Measurements from ENCODE around the gene AFDN.

AFDN gene

GRCh38 chr6:167815296-167815980 lies 11.3 kb upstream of the AFDN start:
- Histone ChIP-seq H3K27me3 (ENCODE audit: control insufficient read depth in 1 of 2, insufficient read depth in 2 of 2, low read length in 2 of 2) (no peaks in the 10 kb centered on the region), H3K4me1 (ENCODE audit: control insufficient read depth in 1 of 2, insufficient read depth in 2 of 2, low read length in 2 of 2) (peaks cover 0 to 6% of the 10 kb centered on the region in 2 donors), H3K9me3 (ENCODE audit: control insufficient read depth in 1 of 2, low read length in 2 of 2) (no peaks in the 10 kb centered on the region), H3K27ac (ENCODE audit: low read depth, low read length) (no peak overlapping the region), H3K36me3 (ENCODE audit: control insufficient read depth in 1 of 2, insufficient read depth in 2 of 2, low read length in 2 of 2) (no peaks in the 10 kb centered on the region), H3K4me3 (ENCODE audit: low read depth in 1 of 2, low read length in 2 of 2) (peak overlapping the region in 1 of 2 donors; percentile 30), H3K9ac (ENCODE audit: low read depth in 1 of 2, low read length in 2 of 2) (peak overlapping the region in 1 of 2 donors; percentile 6)

- H3K27ac ChIP-seq (ENCODE audit: low read depth, low read length): no peak overlapping the region
- no peaks in the 10 kb centered on the region for H3K4me1 ChIP-seq (ENCODE audit: control insufficient read depth in 1 of 2, insufficient read depth in 2 of 2, low read length in 2 of 2)
- H3K36me3 ChIP-seq (ENCODE audit: control insufficient read depth in 1 of 2, insufficient read depth in 2 of 2, low read length in 2 of 2): no peaks in the 10 kb centered on the region
- H3K9ac ChIP-seq (ENCODE audit: low read depth in 1 of 2, low read length in 2 of 2): no peak overlapping the region
- no peaks in the 10 kb centered on the region for H3K9me3 ChIP-seq (ENCODE audit: control insufficient read depth in 1 of 2, low read length in 2 of 2)
- no peaks in the 10 kb centered on the region for H3K27me3 ChIP-seq (ENCODE audit: control insufficient read depth in 1 of 2, insufficient read depth in 2 of 2, low read length in 2 of 2)
- no peak overlapping the region for H3K4me3 ChIP-seq (ENCODE audit: low read depth in 1 of 2, low read length in 2 of 2)
These were observed 9.7 kb upstream of the AFDN start for GRCh38 chr6:167817016-167817415.

- H3K4me1 ChIP-seq (ENCODE audit: control insufficient read depth in 1 of 2, insufficient read depth in 2 of 2, low read length in 2 of 2): no peaks in the 10 kb centered on the region
These were observed 9.0 kb upstream of the AFDN start for GRCh38 chr6:167817729-167818128.

GRCh38 chr6:167819576-167819975 lies 7.1 kb upstream of the AFDN start:
- H3K9me3 ChIP-seq (ENCODE audit: control insufficient read depth in 1 of 2, low read length in 2 of 2): no peaks in the 10 kb centered on the region
- H3K4me3 ChIP-seq (ENCODE audit: low read depth in 1 of 2, low read length in 2 of 2): no peak overlapping the region
- H3K27ac ChIP-seq (ENCODE audit: low read depth, low read length): no peak overlapping the region
- no peaks in the 10 kb centered on the region for H3K4me1 ChIP-seq (ENCODE audit: control insufficient read depth in 1 of 2, insufficient read depth in 2 of 2, low read length in 2 of 2)
- H3K9ac ChIP-seq (ENCODE audit: low read depth in 1 of 2, low read length in 2 of 2): no peak overlapping the region
- no peaks in the 10 kb centered on the region for H3K36me3 ChIP-seq (ENCODE audit: control insufficient read depth in 1 of 2, insufficient read depth in 2 of 2, low read length in 2 of 2)
- H3K27me3 ChIP-seq (ENCODE audit: control insufficient read depth in 1 of 2, insufficient read depth in 2 of 2, low read length in 2 of 2): no peaks in the 10 kb centered on the region

More at GRCh38 chr6:167817729-167818128, 9.0 kb upstream of the AFDN start:
- Histone ChIP-seq H3K9ac (ENCODE audit: low read depth in 1 of 2, low read length in 2 of 2) (no peak overlapping the region), H3K36me3 (ENCODE audit: control insufficient read depth in 1 of 2, insufficient read depth in 2 of 2, low read length in 2 of 2) (no peaks in the 10 kb centered on the region), H3K27ac (ENCODE audit: low read depth, low read length) (no peak overlapping the region), H3K4me3 (ENCODE audit: low read depth in 1 of 2, low read length in 2 of 2) (no peak overlapping the region), H3K9me3 (ENCODE audit: control insufficient read depth in 1 of 2, low read length in 2 of 2) (no peaks in the 10 kb centered on the region), H3K27me3 (ENCODE audit: control insufficient read depth in 1 of 2, insufficient read depth in 2 of 2, low read length in 2 of 2) (no peaks in the 10 kb centered on the region)

- no peaks in the 10 kb centered on the region for H3K36me3 ChIP-seq (ENCODE audit: control insufficient read depth in 1 of 2, insufficient read depth in 2 of 2, low read length in 2 of 2)
- no peaks in the 10 kb centered on the region for H3K27me3 ChIP-seq (ENCODE audit: control insufficient read depth in 1 of 2, insufficient read depth in 2 of 2, low read length in 2 of 2)
- no peaks in the 10 kb centered on the region for H3K9me3 ChIP-seq (ENCODE audit: control insufficient read depth in 1 of 2, low read length in 2 of 2)
- no peak overlapping the region for H3K9ac ChIP-seq (ENCODE audit: low read depth in 1 of 2, low read length in 2 of 2)
- no peak overlapping the region for H3K4me3 ChIP-seq (ENCODE audit: low read depth in 1 of 2, low read length in 2 of 2)
- H3K4me1 ChIP-seq (ENCODE audit: control insufficient read depth in 1 of 2, insufficient read depth in 2 of 2, low read length in 2 of 2): peaks cover 5% of the 10 kb centered on the region in 2 donors
- H3K27ac ChIP-seq (ENCODE audit: low read depth, low read length): no peak overlapping the region
These were observed 6.0 kb upstream of the AFDN start for GRCh38 chr6:167820681-167821080.

- peak overlapping the region in 1 of 2 donors; percentile 88 for H3K4me3 ChIP-seq (ENCODE audit: low read depth in 1 of 2, low read length in 2 of 2)
- H3K9me3 ChIP-seq (ENCODE audit: control insufficient read depth in 1 of 2, low read length in 2 of 2): no peaks in the 10 kb centered on the region
- no peak overlapping the region for H3K27ac ChIP-seq (ENCODE audit: low read depth, low read length)
- no peaks in the 10 kb centered on the region for H3K36me3 ChIP-seq (ENCODE audit: control insufficient read depth in 1 of 2, insufficient read depth in 2 of 2, low read length in 2 of 2)
- peaks cover 0 to 8% of the 10 kb centered on the region in 2 donors for H3K27me3 ChIP-seq (ENCODE audit: control insufficient read depth in 1 of 2, insufficient read depth in 2 of 2, low read length in 2 of 2)
- H3K9ac ChIP-seq (ENCODE audit: low read depth in 1 of 2, low read length in 2 of 2): no peak overlapping the region
- peaks cover 14 to 15% of the 10 kb centered on the region in 2 donors for H3K4me1 ChIP-seq (ENCODE audit: control insufficient read depth in 1 of 2, insufficient read depth in 2 of 2, low read length in 2 of 2)
These were observed 1.9 kb upstream of the AFDN start for GRCh38 chr6:167824591-167825331.

GRCh38 chr6:167825332-167826229 lies 1.1 kb upstream of the AFDN start:
- Histone ChIP-seq H3K9me3 (ENCODE audit: control insufficient read depth in 1 of 2, low read length in 2 of 2) (no peaks in the 10 kb centered on the region), H3K27me3 (ENCODE audit: control insufficient read depth in 1 of 2, insufficient read depth in 2 of 2, low read length in 2 of 2) (peaks cover 0 to 8% of the 10 kb centered on the region in 2 donors), H3K4me3 (ENCODE audit: low read depth in 1 of 2, low read length in 2 of 2) (peak overlapping the region; percentile 79 to 88), H3K9ac (ENCODE audit: low read depth in 1 of 2, low read length in 2 of 2) (peak overlapping the region; percentile 79 to 91), H3K27ac (ENCODE audit: low read depth, low read length) (no peak overlapping the region), H3K36me3 (ENCODE audit: control insufficient read depth in 1 of 2, insufficient read depth in 2 of 2, low read length in 2 of 2) (no peaks in the 10 kb centered on the region), H3K4me1 (ENCODE audit: control insufficient read depth in 1 of 2, insufficient read depth in 2 of 2, low read length in 2 of 2) (peaks cover 19 to 22% of the 10 kb centered on the region in 2 donors)

- Histone ChIP-seq H3K4me1 (ENCODE audit: control insufficient read depth in 1 of 2, insufficient read depth in 2 of 2, low read length in 2 of 2) (peaks cover 24 to 27% of the 10 kb centered on the region in 2 donors), H3K4me3 (ENCODE audit: low read depth in 1 of 2, low read length in 2 of 2) (peak overlapping the region; percentile 79 to 88), H3K9ac (ENCODE audit: low read depth in 1 of 2, low read length in 2 of 2) (peak overlapping the region; percentile 79 to 91), H3K36me3 (ENCODE audit: control insufficient read depth in 1 of 2, insufficient read depth in 2 of 2, low read length in 2 of 2) (no peaks in the 10 kb centered on the region), H3K27ac (ENCODE audit: low read depth, low read length) (peak overlapping the region; percentile 67), H3K27me3 (ENCODE audit: control insufficient read depth in 1 of 2, insufficient read depth in 2 of 2, low read length in 2 of 2) (peaks cover 0 to 8% of the 10 kb centered on the region in 2 donors), H3K9me3 (ENCODE audit: control insufficient read depth in 1 of 2, low read length in 2 of 2) (no peaks in the 10 kb centered on the region)
These were observed 348 bp upstream of the AFDN start for GRCh38 chr6:167826230-167826895.

GRCh38 chr6:167827583-167828324 lies 1.0 kb downstream of the AFDN start:
- Histone ChIP-seq H3K4me1 (ENCODE audit: control insufficient read depth in 1 of 2, insufficient read depth in 2 of 2, low read length in 2 of 2) (peaks cover 38 to 40% of the 10 kb centered on the region in 2 donors), H3K9me3 (ENCODE audit: control insufficient read depth in 1 of 2, low read length in 2 of 2) (no peaks in the 10 kb centered on the region), H3K27me3 (ENCODE audit: control insufficient read depth in 1 of 2, insufficient read depth in 2 of 2, low read length in 2 of 2) (peaks cover 0 to 8% of the 10 kb centered on the region in 2 donors), H3K9ac (ENCODE audit: low read depth in 1 of 2, low read length in 2 of 2) (peak overlapping the region; percentile 74 to 77), H3K36me3 (ENCODE audit: control insufficient read depth in 1 of 2, insufficient read depth in 2 of 2, low read length in 2 of 2) (no peaks in the 10 kb centered on the region), H3K4me3 (ENCODE audit: low read depth in 1 of 2, low read length in 2 of 2) (peak overlapping the region; percentile 81 to 92), H3K27ac (ENCODE audit: low read depth, low read length) (peak overlapping the region; percentile 58)
